Measurements from ENCODE around the gene GLB1L2.

DNA sequence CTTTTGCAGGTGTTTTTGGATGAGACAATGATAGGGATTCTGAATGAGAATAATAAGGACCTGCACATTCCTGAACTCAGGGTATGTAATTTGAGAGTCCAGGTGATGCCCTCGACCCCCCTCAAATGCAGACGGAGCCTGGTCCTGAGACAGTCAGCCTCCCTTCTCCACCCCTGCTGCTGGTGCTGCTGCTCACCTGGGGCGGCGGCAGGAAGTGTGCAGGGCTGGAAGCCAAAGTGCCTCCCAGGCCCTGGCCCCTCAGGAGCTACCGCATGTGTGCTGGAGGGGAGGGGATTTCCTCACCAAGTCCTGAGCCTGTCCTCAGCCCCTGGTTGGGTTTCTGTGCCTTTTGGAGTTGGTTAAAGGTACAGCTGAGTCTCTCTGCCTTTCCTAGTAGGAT, 19.0 kb upstream of the GLB1L2 start:
- TF ChIP-seq POLR2AphosphoS5 (IDR thresholded peaks at IDR 0.05; ENCODE audit: low read depth, low read length) = no peak
- no peak for TF ChIP-seq TAF1 (IDR thresholded peaks at IDR 0.05; ENCODE audit: borderline replicate concordance, insufficient read depth, low read length)
- TF ChIP-seq, protein P1, sequence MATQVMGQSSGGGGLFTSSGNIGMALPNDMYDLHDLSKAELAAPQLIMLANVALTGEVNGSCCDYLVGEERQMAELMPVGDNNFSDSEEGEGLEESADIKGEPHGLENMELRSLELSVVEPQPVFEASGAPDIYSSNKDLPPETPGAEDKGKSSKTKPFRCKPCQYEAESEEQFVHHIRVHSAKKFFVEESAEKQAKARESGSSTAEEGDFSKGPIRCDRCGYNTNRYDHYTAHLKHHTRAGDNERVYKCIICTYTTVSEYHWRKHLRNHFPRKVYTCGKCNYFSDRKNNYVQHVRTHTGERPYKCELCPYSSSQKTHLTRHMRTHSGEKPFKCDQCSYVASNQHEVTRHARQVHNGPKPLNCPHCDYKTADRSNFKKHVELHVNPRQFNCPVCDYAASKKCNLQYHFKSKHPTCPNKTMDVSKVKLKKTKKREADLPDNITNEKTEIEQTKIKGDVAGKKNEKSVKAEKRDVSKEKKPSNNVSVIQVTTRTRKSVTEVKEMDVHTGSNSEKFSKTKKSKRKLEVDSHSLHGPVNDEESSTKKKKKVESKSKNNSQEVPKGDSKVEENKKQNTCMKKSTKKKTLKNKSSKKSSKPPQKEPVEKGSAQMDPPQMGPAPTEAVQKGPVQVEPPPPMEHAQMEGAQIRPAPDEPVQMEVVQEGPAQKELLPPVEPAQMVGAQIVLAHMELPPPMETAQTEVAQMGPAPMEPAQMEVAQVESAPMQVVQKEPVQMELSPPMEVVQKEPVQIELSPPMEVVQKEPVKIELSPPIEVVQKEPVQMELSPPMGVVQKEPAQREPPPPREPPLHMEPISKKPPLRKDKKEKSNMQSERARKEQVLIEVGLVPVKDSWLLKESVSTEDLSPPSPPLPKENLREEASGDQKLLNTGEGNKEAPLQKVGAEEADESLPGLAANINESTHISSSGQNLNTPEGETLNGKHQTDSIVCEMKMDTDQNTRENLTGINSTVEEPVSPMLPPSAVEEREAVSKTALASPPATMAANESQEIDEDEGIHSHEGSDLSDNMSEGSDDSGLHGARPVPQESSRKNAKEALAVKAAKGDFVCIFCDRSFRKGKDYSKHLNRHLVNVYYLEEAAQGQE (IDR thresholded peaks at IDR 0.05; ENCODE audit: insufficient read depth in 1 of 2, low read depth in 2 of 2, low read length in 2 of 2) = no peak
- no peak for TF ChIP-seq SIN3A (IDR thresholded peaks at IDR 0.05; ENCODE audit: borderline replicate concordance, insufficient read depth, low read length)

Data from PFSK-1 (cell line).